AG04450 (cell line): ENCODE data around the gene HIVEP2. TPM values are rescaled to one million over a fixed set of nuclear protein-coding genes. Genes with fewer than 3 reads are reported as not detected.

Experiments
- CTCF ChIA-PET: fragments of 300-600, 350-600 bp; formaldehyde crosslinking; extraction: SDS; loops from one replicate; lab custom pipeline; 2022; ENCODE audit warnings: antibody characterized with exemption, inconsistent platforms; lab: Charles Lee
- POLR2A ChIA-PET: fragments of 350-600 bp; formaldehyde crosslinking; extraction: SDS; loops from one replicate; lab custom pipeline; 2021; ENCODE audit warnings: antibody characterized with exemption, inconsistent platforms; lab: Yijun Ruan, JAX
- DNase-seq: peaks from one replicate; pipeline ENCODE4 v3.0.0-alpha.2; 2011; ENCODE audit warnings: low read depth, low spot score
- H3K27ac ChIP-seq: one replicate; pipeline ENCODE4 v1.5.1; 2012; ENCODE audit warnings: low read depth, low read length, control low read depth
- H3K27me3 ChIP-seq: one replicate; pipeline ENCODE4 v1.6.0; 2012; ENCODE audit warnings: low read length; ENCODE audit not compliant: control insufficient read depth, insufficient read depth
- H3K4me3 ChIP-seq: 2 replicates; pipeline ENCODE4 v1.5.1; 2011; ENCODE audit warnings: mild to moderate bottlenecking, low read depth, low read length, control low read depth
- H3K9me3 ChIP-seq: 2 replicates; pipeline ENCODE4 v1.5.1; 2012; ENCODE audit warnings: low read length; ENCODE audit not compliant: control insufficient read depth, insufficient read depth
- CTCF ChIP-seq: IDR thresholded peaks from 2 replicates; pipeline ENCODE4 v1.5.1; 2011; ENCODE audit warnings: low read depth, low read length, control low read depth, inconsistent platforms
- polyA plus RNA-seq: library from polyadenylated mRNA; depleted of rRNA; stranded (reverse); fragments of >200 nt; gene quantifications from 2 replicates; pipeline ENCODE4 v1.2.3, GENCODE V29; 2011

The HIVEP2 gene
- polyA plus RNA-seq, 1 experiment, result 4.9 TPM

DNA sequence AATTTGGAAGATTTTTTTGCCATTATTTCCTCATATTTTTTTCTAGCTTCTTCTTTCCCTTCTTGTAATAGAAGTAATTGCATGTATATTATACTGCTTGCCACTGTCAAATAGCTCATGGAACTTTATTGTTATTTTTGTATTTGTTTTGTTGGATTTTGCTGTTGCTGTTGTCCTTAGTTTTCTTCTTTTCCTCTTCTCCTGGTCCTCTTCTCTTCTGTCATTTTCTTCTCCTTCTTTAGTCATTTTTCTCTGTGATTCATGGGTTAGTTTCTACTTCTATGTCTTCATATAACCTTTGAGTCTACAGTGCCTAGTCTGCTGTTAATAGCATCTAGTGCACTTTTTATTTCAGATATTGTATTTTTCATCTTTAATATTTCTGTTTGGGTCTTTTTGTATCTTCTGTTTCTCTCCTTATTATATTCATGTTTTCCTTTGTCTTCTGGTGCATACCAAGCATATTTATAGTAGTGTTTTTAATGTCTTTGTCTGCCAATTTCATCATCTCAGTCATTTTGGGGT is 226.2 kb downstream of the HIVEP2 start:
- TF ChIP-seq CTCF, result no peak

GRCh38 chr6:142716097-142716496 is 228.9 kb downstream of the HIVEP2 start:
- H3K9me3 ChIP-seq, result no peaks in the 10 kb centered on the region
- no peaks in the 10 kb centered on the region for H3K27me3 ChIP-seq
- H3K27ac ChIP-seq, result no peak overlapping the region
- no peak for DNase-seq
- H3K4me3 ChIP-seq, result no peak overlapping the region
- no peak for TF ChIP-seq CTCF
- ChIA-PET POLR2A (no interaction called here), CTCF (interaction anchor here (1.0 to 1.4 kb wide), 2 partner anchors 12 to 17 kb away, joined by 3 read pairs; no protein-coding TSS in a partner anchor)

More for the DNA sequence above, 226.2 kb downstream of the HIVEP2 start:
- Histone ChIP-seq H3K4me3 (no peak overlapping the region), H3K9me3 (no peaks in the 10 kb centered on the region), H3K27ac (no peak overlapping the region), H3K27me3 (no peaks in the 10 kb centered on the region)
- ChIA-PET POLR2A (no interaction called here), CTCF (no interaction called here)
- DNase-seq, result no peak

DNA sequence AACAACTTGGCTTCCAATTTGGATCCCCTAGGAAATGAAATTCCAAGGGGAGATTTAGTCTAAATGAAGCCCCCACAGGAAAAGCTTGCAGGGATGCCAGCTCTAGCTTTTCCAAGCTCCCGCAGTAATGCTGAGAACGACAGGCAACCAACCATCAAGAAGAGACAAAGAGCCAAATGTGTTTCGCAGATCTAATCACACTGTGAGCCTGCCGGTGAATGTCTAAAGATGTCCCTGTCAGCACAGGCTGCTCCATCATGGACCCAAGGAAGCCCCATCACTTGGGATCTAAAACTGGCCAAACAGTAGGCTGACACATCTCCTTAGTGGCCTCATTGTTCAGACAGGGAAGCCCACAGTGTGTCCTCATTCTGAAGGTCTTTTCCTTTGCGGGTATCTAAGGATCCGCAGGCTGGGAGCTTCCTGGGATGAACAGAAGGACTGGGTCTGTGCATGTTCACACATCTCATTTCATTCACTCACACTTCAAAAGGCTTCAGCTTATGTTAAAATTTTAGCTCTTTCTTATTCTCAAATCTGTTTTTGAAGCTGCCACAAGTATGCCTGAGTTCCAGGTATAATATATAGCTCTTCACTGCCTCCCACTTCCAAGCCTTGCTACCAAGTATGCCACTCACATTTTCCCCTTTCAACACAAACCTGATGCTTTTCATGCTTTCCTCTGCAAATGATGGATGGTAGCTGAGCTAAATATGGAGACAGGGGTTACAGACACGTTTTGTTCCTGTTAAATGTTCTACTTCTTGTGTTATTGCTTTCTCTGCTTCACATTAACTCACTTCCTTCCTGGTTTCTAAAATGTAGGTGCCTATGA is 229.8 kb downstream of the HIVEP2 start:
- CTCF ChIA-PET, result interaction anchor here (1.0 kb wide), 1 partner anchor 11 kb away, joined by 3 read pairs; no protein-coding TSS in a partner anchor
- no peaks in the 10 kb centered on the region for H3K9me3 ChIP-seq
- DNase-seq, result no peak
- no peak for TF ChIP-seq CTCF
- no peak overlapping the region for H3K4me3 ChIP-seq
- H3K27me3 ChIP-seq, result no peaks in the 10 kb centered on the region
- no peak overlapping the region for H3K27ac ChIP-seq
- POLR2A ChIA-PET, result no interaction called here

- no peak overlapping the region for H3K27ac ChIP-seq
- no peaks in the 10 kb centered on the region for H3K9me3 ChIP-seq
- no peaks in the 10 kb centered on the region for H3K27me3 ChIP-seq
- POLR2A ChIA-PET, result no interaction called here
- no peak for TF ChIP-seq CTCF
- no peak for DNase-seq
- no peak overlapping the region for H3K4me3 ChIP-seq
- CTCF ChIA-PET, result no interaction called here
Measured at GRCh38 chr6:142713959-142714358, 231.0 kb downstream of the HIVEP2 start.

GRCh38 chr6:142712231-142712630 is 232.7 kb downstream of the HIVEP2 start:
- ChIA-PET POLR2A (no interaction called here), CTCF (no interaction called here)
- H3K27me3 ChIP-seq, result no peaks in the 10 kb centered on the region

More at GRCh38 chr6:142712231-142712630, 232.7 kb downstream of the HIVEP2 start:
- H3K4me3 ChIP-seq, result no peak overlapping the region
- no peak overlapping the region for H3K27ac ChIP-seq
- no peaks in the 10 kb centered on the region for H3K9me3 ChIP-seq
- no peak for DNase-seq
- no peak for TF ChIP-seq CTCF
